Kidney tubule cell (primary cell): ENCODE data around the gene SETD1A.

Experiments used
- DNase-seq: peaks from one replicate; pipeline ENCODE4 v3.0.0-alpha.2; 2018; ENCODE audit warnings: low spot score

Gene SETD1A

GRCh38 chr16:30957456-30958174 lies at the start of gene SETD1A:
Gene SETD1A (plus strand): TSS chr16:30957754. CDS start chr16:30958732, 978 bp downstream.
- peak; percentile 94 for DNase-seq

GRCh38 chr16:30910427-30911029 lies 47.0 kb upstream of the SETD1A start:
- no peak for DNase-seq

- DNase-seq, result no peak
Observed at GRCh38 chr16:30912794-30913412, 44.7 kb upstream of the SETD1A start.

GRCh38 chr16:30914830-30915229 lies 42.7 kb upstream of the SETD1A start:
- DNase-seq, result no peak

GRCh38 chr16:30918614-30919013 lies 38.9 kb upstream of the SETD1A start:
- DNase-seq, result no peak

GRCh38 chr16:30920891-30921290 lies 36.7 kb upstream of the SETD1A start:
- DNase-seq, result no peak

GRCh38 chr16:30921459-30921747 lies 36.2 kb upstream of the SETD1A start:
- DNase-seq, result no peak

GRCh38 chr16:30921748-30922419 lies 35.7 kb upstream of the SETD1A start:
- peak; percentile 84 for DNase-seq

- DNase-seq, result peak; percentile 100
Observed at GRCh38 chr16:30922420-30922959, 35.1 kb upstream of the SETD1A start.

- DNase-seq, result peak; percentile 100
Observed at GRCh38 chr16:30922960-30923535, 34.5 kb upstream of the SETD1A start.

- DNase-seq, result no peak
Observed at GRCh38 chr16:30923554-30924075, 33.9 kb upstream of the SETD1A start, which contains the start of gene FBXL19. Gene FBXL19 (plus strand): TSS chr16:30923572. CDS start chr16:30925755, 2,183 bp downstream.

- no peak for DNase-seq
Observed at GRCh38 chr16:30924076-30924912, 33.3 kb upstream of the SETD1A start.

GRCh38 chr16:30924913-30925631 lies 32.5 kb upstream of the SETD1A start:
- DNase-seq, result no peak

GRCh38 chr16:30925632-30925987 lies 31.9 kb upstream of the SETD1A start:
- no peak for DNase-seq

- DNase-seq, result no peak
Observed at GRCh38 chr16:30925995-30926811, 31.4 kb upstream of the SETD1A start.

- DNase-seq, result no peak
Observed at GRCh38 chr16:30926937-30927788, 30.4 kb upstream of the SETD1A start.

GRCh38 chr16:30927789-30928378 lies 29.7 kb upstream of the SETD1A start:
- peak; percentile 49 for DNase-seq

- no peak for DNase-seq
Observed at GRCh38 chr16:30928390-30928789, 29.2 kb upstream of the SETD1A start.
